ENCODE results near the gene PPME1.
"Not testable (repeated sequence)": the region's sequence is repeated elsewhere in the genome, so short reads cannot be mapped to it uniquely, and the experiment has no call there.

Gene PPME1

DNA sequence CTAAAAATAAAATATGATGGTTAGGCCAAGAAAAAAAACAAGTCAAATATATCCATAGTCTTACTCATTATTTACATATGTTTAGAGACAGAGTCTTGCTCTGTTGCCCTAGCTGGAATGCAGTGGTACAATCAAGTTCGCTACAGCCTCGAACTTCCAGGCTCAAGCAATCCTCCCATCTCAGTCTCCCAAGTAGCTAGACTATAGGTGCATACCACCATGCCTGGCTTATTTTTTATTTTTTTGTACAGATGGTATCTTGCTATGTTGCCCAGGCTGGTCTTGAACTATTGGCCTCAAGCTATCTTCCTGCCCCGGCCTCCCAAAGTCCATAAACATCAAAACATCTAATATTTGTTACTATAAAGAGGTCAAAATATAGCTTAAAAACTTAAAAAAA, 36.4 kb upstream of the PPME1 start:
- CTCF ChIA-PET, result no interaction called here
- no peak for TF ChIP-seq SP1 (IDR thresholded peaks at IDR 0.05)
- no peak for TF ChIP-seq ELF4 (IDR thresholded peaks at IDR 0.05)
- no peak for TF ChIP-seq NFRKB (IDR thresholded peaks at IDR 0.05)
- no peak for TF ChIP-seq FOXA1 (IDR thresholded peaks at IDR 0.05)
- TF ChIP-seq ZNF384 (IDR thresholded peaks at IDR 0.05), result no peak
- no peak for TF ChIP-seq ARNT (IDR thresholded peaks at IDR 0.05)
- no peak for TF ChIP-seq CTBP1 (IDR thresholded peaks at IDR 0.05; ENCODE audit: borderline replicate concordance)
- TF ChIP-seq, protein P1, sequence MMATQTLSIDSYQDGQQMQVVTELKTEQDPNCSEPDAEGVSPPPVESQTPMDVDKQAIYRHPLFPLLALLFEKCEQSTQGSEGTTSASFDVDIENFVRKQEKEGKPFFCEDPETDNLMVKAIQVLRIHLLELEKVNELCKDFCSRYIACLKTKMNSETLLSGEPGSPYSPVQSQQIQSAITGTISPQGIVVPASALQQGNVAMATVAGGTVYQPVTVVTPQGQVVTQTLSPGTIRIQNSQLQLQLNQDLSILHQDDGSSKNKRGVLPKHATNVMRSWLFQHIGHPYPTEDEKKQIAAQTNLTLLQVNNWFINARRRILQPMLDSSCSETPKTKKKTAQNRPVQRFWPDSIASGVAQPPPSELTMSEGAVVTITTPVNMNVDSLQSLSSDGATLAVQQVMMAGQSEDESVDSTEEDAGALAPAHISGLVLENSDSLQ (IDR thresholded peaks at IDR 0.05), result no peak
- TF ChIP-seq SUZ12 (IDR thresholded peaks at IDR 0.05), result no peak
- TF ChIP-seq TARDBP (IDR thresholded peaks at IDR 0.05), result no peak
- TF ChIP-seq BHLHE40 (IDR thresholded peaks at IDR 0.05; ENCODE audit: borderline replicate concordance), result no peak
- TF ChIP-seq FOXM1 (IDR thresholded peaks at IDR 0.05; ENCODE audit: borderline replicate concordance), result no peak
- TF ChIP-seq LEF1 (IDR thresholded peaks at IDR 0.05; ENCODE audit: borderline replicate concordance), result no peak
- TF ChIP-seq HDGF (IDR thresholded peaks at IDR 0.05; ENCODE audit: borderline replicate concordance), result no peak
- TF ChIP-seq L3MBTL2 (conservative IDR thresholded peaks at IDR 0.05), result no peak
- no peak for DNase-seq (ENCODE audit: extremely low spot score)
- POLR2A ChIA-PET, result no interaction called here

DNA sequence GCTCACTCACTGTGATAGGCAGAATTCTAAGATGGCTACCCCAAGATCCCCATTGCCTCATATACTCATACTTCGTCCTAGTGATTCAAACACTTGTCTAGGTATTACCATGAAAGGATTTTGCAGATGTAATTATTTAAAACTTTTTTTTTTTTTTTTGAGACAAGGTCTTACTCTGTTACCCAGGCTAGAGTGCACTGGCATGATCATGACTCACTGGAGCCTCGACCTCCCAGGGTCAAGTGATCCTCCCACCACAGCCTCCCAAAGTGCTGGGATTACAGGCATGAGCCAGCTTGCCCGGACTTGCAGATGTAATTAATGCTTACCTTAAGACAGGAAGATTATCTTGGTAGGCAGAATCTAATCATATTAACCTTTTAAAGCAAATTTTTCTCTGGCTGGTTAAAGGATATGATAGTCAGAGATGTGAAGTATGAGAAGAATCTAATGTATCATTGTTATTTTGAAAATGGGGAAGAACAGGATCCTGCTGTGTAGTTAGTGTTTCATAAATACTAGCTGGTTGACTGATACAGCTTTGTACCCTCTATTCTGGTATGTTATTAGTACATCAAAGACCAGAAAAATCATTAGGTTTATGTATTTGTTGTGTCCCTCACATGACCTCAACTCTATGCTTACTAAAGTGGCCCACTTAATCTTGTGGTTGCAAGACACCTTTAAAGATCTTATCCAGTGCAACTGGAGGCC, 35.8 kb upstream of the PPME1 start:
- POLR2A ChIA-PET, result no interaction called here
- no peak for TF ChIP-seq L3MBTL2 (conservative IDR thresholded peaks at IDR 0.05)
- no peak for TF ChIP-seq FOXK2 (IDR thresholded peaks at IDR 0.05)
- TF ChIP-seq SP1 (IDR thresholded peaks at IDR 0.05), result no peak
- TF ChIP-seq FOXM1 (IDR thresholded peaks at IDR 0.05; ENCODE audit: borderline replicate concordance), result no peak
- no peak for TF ChIP-seq ZNF384 (IDR thresholded peaks at IDR 0.05)
- no peak for TF ChIP-seq TARDBP (IDR thresholded peaks at IDR 0.05)
- CTCF ChIA-PET, result no interaction called here
- DNase-seq (ENCODE audit: extremely low spot score), result no peak

DNA sequence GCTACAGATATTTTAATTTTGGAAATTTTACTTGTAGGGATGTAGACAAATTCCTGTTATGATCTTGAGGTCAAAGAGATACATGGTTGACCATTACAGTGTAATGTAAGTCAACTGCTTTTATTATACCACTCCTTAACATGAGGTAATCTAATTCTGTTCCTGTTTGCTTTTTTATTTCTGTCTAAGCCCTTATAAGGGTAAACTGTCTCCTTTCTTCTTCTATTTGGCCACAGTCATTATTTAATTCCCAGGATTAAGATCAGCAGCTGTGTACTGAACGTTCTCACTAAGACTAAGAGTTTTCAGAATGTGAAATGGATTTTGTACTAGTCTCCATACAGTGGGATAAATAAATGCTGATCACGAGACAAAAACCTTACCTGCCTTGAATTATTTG, 33.1 kb upstream of the PPME1 start:
- DNase-seq (ENCODE audit: extremely low spot score), result no peak

DNA sequence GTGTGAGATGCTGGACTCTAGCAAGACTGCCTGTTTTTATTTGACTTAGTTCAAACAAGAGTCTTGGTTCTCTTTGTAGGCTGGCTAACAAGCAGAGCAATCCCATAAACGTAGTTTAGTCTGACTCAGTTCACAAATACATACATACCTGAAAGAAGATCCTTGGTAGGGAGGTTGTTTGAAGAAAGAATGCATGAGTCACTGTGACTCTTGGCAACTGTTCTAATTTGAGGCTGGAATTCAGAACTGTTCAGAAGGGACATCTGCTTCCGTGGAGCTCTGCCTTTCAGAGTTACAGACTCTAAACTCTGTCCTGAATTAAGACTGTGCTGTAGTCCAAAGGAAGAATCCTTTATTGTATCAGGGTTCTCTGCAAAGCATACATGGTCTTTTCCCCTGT, 32.5 kb upstream of the PPME1 start:
- TF ChIP-seq SUZ12 (IDR thresholded peaks at IDR 0.05), result no peak
- no peak for TF ChIP-seq HDGF (IDR thresholded peaks at IDR 0.05; ENCODE audit: borderline replicate concordance)
- TF ChIP-seq BHLHE40 (IDR thresholded peaks at IDR 0.05; ENCODE audit: borderline replicate concordance), result no peak
- TF ChIP-seq NFRKB (IDR thresholded peaks at IDR 0.05), result no peak
- TF ChIP-seq LEF1 (IDR thresholded peaks at IDR 0.05; ENCODE audit: borderline replicate concordance), result no peak
- no peak for TF ChIP-seq FOXK2 (IDR thresholded peaks at IDR 0.05)
- no peak for TF ChIP-seq SP1 (IDR thresholded peaks at IDR 0.05)
- no peak for TF ChIP-seq ELF4 (IDR thresholded peaks at IDR 0.05)
- TF ChIP-seq TARDBP (IDR thresholded peaks at IDR 0.05), result no peak
- TF ChIP-seq FOXM1 (IDR thresholded peaks at IDR 0.05; ENCODE audit: borderline replicate concordance), result no peak
- no peak for TF ChIP-seq ZNF384 (IDR thresholded peaks at IDR 0.05)
- TF ChIP-seq L3MBTL2 (conservative IDR thresholded peaks at IDR 0.05), result no peak
- CTCF ChIA-PET, result no interaction called here
- DNase-seq (ENCODE audit: extremely low spot score), result no peak
- POLR2A ChIA-PET, result interaction anchor here (1.0 kb wide), 1 partner anchor 32 kb away, joined by 3 read pairs; the partner anchor contains the start of genes C2CD3 and PPME1

More for the DNA sequence above, 33.1 kb upstream of the PPME1 start:
- TF ChIP-seq CTBP1 (IDR thresholded peaks at IDR 0.05; ENCODE audit: borderline replicate concordance) (no peak), TARDBP (IDR thresholded peaks at IDR 0.05) (no peak), FOXA1 (IDR thresholded peaks at IDR 0.05) (no peak)
- CTCF ChIA-PET, result no interaction called here
- POLR2A ChIA-PET, result interaction anchor here (1.0 kb wide), 1 partner anchor 33 kb away, joined by 3 read pairs; the partner anchor contains the start of genes C2CD3 and PPME1

DNA sequence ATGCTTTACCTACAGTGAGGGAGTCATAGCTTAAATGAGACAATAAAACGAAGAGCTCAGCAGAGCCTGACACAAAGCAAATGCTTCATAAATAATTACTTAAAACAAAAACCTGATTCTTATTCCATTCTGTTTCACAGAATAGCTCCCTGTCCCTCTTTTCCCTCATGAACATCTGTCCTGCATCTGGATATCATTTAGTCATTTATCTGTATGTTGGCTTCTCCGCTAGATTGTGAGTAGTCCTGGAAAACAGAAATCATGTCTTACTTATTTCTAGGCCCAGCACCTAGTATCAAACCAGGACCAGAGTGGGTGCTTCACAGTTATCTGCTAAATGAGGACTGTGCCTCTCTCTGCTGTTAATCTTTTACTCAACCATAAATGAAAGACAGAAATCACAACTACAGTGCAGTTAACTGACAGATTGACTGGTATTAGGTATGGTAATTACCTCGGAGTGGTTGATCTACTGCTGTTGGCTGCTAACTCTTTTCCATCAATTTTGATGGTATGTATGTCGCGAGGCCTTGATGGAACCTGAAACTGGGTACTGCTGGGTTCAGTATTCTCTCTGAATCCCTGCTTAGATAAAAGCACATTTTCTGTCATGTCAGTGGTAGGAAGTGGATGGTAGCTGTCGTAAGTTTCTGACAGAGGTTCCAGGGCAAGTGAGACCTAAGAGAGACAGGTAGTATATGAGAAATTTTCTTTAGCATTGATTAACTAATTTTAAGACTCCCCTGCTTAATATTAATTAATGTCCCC, 31.8 kb upstream of the PPME1 start:
- TF ChIP-seq ELF4 (IDR thresholded peaks at IDR 0.05) (no peak), LEF1 (IDR thresholded peaks at IDR 0.05; ENCODE audit: borderline replicate concordance) (no peak), L3MBTL2 (conservative IDR thresholded peaks at IDR 0.05) (no peak), FOXA1 (IDR thresholded peaks at IDR 0.05) (no peak), SP1 (IDR thresholded peaks at IDR 0.05) (no peak), CTBP1 (IDR thresholded peaks at IDR 0.05; ENCODE audit: borderline replicate concordance) (no peak), HDGF (IDR thresholded peaks at IDR 0.05; ENCODE audit: borderline replicate concordance) (no peak), FOXK2 (IDR thresholded peaks at IDR 0.05) (no peak), NFRKB (IDR thresholded peaks at IDR 0.05) (no peak), FOXM1 (IDR thresholded peaks at IDR 0.05; ENCODE audit: borderline replicate concordance) (no peak), TARDBP (IDR thresholded peaks at IDR 0.05) (no peak), ZNF384 (IDR thresholded peaks at IDR 0.05) (no peak), BHLHE40 (IDR thresholded peaks at IDR 0.05; ENCODE audit: borderline replicate concordance) (no peak)
- TF ChIP-seq, protein P1 (IDR thresholded peaks at IDR 0.05), result no peak
- ChIA-PET POLR2A (interaction anchor here (1.0 kb wide), 1 partner anchor 31 kb away, joined by 3 read pairs; the partner anchor contains the start of genes C2CD3 and PPME1), CTCF (no interaction called here)
- DNase-seq (ENCODE audit: extremely low spot score), result no peak

DNA sequence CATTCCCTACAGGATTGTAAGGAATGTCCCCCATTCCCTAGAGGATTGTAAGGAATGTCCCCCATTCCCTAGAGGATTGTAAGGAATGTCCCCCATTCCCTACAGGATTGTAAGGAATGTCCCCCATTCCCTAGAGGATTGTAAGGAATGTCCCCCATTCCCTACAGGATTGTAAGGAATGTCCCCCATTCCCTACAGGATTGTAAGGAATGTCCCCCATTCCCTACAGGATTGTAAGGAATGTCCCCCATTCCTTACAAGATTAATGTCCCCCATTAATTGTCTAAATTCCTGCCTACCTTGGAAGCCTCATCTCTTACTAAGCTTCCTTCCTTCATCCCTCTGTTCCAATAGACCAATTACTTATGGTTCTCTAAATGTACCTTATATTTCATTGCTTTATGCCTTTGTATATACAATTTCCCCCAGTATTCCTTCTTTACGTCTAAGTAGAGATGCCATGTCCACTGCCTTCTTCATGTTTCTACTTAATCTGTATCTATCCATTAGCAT, 31.1 kb upstream of the PPME1 start:
- POLR2A ChIA-PET; DNase-seq (ENCODE audit: extremely low spot score); CTCF ChIA-PET: not testable (repeated sequence)
